ENCODE measurements around the gene EFNA2.
A peak's percentile ranks its signal among the peaks of the same experiment; 100 is the strongest.
"Not testable (repeated sequence)": the region's sequence is repeated elsewhere in the genome, so short reads cannot be mapped to it uniquely, and the experiment has no call there.

The EFNA2 gene

GRCh38 chr19:1322198-1322981, 36.7 kb downstream of the EFNA2 start:
- DNase-seq = no peak

DNA sequence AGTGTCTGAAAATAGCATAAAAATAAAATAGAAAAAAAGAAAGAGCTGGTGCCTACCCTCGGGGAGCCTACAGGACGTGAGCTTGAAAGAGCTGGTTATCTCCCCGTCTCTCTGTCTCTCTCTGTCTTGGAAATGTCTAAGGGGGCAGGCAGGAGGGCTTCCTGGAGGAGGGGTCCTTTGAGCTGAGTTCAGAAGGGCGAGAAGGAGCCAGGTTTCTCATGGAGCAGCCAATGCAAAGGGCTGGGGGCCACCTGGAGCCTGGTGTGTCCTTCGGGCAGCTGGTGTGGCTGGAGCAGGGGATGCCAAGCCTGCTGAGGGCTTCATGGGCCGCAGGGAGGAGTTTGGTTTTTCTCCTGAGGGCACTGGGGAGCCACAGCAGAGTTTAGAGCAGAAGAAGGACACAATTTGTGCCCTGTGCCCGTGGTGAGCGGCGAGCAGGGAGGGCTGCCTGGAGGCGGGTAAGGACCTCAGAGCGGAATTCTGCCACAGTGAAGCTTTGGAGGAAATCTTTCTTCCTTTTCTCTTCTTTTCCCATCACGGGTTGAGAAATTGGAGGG, 38.7 kb downstream of the EFNA2 start:
- DNase-seq = no peak

GRCh38 chr19:1324806-1325567, 39.3 kb downstream of the EFNA2 start:
- DNase-seq = peak; percentile 33

- DNase-seq = no peak
These were observed 40.1 kb downstream of the EFNA2 start for GRCh38 chr19:1325568-1326294.

DNA sequence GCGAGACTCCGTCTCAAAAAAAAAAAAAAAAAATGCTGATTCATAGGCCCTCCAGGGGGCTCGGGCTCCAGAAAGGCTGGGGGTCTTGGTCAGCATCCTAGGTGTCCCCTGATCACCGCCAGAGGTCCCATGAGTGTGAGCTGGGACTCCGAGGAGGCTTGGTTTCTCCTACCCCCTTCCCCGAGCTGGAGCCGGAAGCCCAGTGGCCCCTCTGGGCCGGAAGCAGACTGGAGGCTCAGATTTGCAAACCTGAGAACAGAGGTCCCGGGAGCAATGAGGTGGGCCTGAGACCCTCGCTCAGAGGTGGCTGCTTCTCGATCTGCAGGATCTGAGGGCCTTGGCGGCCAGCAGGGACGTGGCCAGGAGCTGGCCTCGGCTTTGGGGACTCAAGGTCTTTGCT, 41.5 kb downstream of the EFNA2 start:
- no peak for DNase-seq

GRCh38 chr19:1332208-1332607, 46.5 kb downstream of the EFNA2 start:
- DNase-seq = not testable (repeated sequence)

DNA sequence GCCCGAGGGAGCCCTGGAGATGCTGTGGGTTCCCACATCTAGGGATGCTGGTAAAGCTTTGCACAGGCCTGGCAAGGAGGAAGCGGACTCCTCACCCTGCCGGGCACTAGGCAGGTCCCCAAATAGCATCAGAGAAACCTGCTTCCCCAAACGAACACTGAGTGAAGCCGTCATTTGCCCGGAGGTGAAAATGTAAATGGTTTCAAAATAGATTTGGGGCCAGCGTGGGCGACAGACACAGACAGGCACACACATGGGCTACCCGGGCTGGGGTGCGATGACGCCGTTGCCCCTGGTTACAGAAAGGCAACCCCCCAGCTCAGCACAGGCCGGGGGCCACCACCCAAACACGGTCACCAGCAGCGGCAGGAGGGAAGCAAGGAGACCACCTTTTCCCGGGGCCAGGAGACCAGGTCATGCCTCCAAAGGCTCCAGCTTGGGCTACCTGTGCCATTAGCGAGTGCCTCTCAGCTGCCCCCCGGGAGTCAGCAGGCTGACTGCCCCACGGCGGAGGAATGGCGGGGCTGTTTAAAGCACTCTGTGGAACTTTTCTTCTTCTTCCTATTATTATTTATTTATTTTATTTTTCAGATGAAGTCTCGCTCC, 50.5 kb downstream of the EFNA2 start:
- DNase-seq = no peak

DNA sequence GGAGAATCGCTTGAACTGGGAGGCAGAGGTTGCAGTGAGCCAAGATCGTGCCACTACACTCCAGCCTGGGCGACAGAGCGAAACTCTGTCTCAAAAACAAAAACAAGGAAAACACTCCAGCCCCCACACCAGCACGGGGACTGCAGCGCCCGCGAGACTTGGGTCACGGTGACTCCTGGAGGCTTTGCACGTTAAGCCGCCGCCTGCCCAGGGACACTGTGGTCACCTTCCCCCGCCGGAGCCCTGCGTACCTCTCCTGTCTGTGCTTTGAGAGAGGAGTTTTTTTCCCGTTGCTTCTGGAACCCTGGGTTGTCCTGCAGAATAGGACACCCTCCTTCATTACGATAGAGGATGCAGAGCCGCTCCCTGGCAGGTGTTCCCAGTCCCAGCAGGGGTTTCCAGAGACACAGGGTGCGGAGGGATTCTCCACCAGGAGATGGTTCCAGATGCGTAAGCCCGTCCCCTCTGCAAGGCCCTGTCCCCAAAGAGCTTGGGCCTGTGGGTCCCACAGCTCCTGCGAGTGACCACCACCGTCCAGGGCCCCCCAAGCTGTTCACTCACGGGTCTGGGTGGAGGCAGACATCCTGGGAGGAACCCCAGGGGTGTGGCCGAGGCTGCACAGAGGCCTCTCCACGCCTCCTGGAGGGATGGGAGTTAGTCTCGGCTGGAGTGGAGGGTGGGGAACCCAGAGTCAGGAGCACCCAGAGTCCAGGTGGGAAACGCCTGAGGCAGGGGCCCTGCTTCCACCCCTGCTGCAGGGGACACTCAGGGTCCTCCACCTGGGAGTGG, 55.2 kb downstream of the EFNA2 start:
- no peak for DNase-seq

DNA sequence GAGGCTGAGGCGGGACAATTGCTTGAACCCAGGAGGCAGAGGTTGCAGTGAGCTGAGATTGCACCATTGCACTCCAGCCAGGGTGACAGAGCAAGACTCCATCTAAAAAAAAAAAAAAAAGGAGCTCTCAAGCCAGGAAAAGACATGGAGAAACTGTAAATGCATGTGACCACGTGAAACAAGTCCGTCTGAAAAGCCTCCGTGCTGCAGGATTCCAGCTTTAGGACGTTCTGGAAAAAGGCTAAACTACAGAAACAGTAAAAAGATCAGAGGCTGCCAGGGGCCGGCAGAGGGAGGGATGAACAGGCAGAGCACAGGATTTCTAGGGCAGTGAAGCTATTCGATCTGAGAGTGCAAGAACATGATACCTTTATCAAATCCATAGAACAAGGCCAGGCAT, 57.4 kb downstream of the EFNA2 start:
- DNase-seq = no peak

DNA sequence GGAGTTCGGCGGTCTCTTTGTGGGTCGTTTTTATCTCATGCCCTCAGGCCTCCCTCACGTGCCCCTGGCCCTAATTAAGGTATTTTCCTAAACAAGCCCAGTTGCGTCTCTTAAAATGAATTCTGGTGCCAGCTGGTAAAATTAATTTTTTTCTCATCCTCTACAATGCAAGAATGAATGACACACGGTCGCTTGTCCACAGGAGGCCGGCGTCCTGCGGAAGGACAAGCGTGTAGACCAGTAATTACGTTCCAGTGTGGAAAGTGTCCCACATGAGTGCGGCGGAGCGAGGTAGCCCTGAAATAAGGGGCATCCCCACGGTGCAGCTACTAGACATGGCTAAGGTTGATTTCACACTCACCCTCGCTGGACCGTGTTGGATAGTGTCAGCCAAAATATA, 63.5 kb downstream of the EFNA2 start:
- no peak for DNase-seq

DNA sequence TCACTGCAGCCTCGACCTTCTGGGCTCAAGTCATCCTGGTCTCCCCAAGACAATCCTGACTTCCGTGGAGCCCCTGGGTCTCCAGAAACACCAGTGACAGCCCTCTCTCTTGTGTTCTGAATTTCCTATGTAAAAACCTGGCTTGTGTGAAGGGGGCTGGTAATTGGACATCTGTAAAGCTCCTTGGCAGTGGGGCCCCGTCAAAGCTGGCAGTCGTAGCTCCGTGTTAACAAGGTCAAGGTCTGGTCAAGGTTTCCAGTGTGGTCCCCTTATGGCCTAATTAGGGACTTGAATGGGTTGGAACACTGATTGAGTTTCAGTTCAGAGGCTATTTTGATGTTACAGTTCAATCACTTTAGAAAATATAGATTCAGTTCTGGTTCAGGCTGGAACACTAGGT, 65.2 kb downstream of the EFNA2 start:
- no peak for DNase-seq

Measured in CD4-positive, alpha-beta T cell treated with Interleukin-15 for 1 hour (primary cell).